CD4-positive, alpha-beta memory T cell (primary cell): ENCODE results near the gene FAM118B. TPM values are rescaled to one million over a fixed set of nuclear protein-coding genes. Genes with fewer than 3 reads are reported as not detected.

Experiments used
- CTCF ChIA-PET: fragments of 350-600 bp; sonication (Branson Sonifier 250); formaldehyde crosslinking; loops from one replicate; lab custom pipeline; 2021; ENCODE audit warnings: inconsistent platforms; ENCODE audit not compliant: partially characterized antibody; lab: Charles Lee
- POLR2A ChIA-PET: fragments of 350-600 bp; sonication (Branson Sonifier 250); formaldehyde crosslinking; loops from one replicate; lab custom pipeline; 2021; ENCODE audit not compliant: partially characterized antibody; lab: Charles Lee
- DNase-seq, 5 donors: peaks; one replicate each; pipeline versions ENCODE4 v3.0.0 to v3.0.0-alpha.2; 2020 to 2022; ENCODE audit warnings: mixed read lengths in 1 of 5
- H3K27ac ChIP-seq: one replicate; pipeline ENCODE4 v1.7.0; 2013; ENCODE audit warnings: low read depth, low read length
- H3K27me3 ChIP-seq: 2 replicates; pipeline ENCODE4 v1.7.0; 2013; ENCODE audit warnings: mild to moderate bottlenecking, low read length, moderate library complexity; ENCODE audit not compliant: insufficient read depth
- H3K36me3 ChIP-seq: 2 replicates; pipeline ENCODE4 v1.7.0; 2013; ENCODE audit warnings: mild to moderate bottlenecking, low read length, moderate library complexity; ENCODE audit not compliant: insufficient read depth
- H3K4me1 ChIP-seq: 2 replicates; pipeline ENCODE4 v1.7.0; 2013; ENCODE audit warnings: mild to moderate bottlenecking, low read length, moderate library complexity; ENCODE audit not compliant: insufficient read depth
- H3K4me3 ChIP-seq, 2 donors: one replicate each; pipeline ENCODE4 v1.7.0; 2013; ENCODE audit warnings: low read length in 2 of 2, mild to moderate bottlenecking in 1 of 2
- H3K9me3 ChIP-seq, 2 donors: one replicate each; pipeline ENCODE4 v1.7.0; 2013; ENCODE audit warnings: low read length in 2 of 2, control low read depth in 1 of 2; ENCODE audit not compliant: control insufficient read depth in 1 of 2
- H3K27ac Mint-ChIP-seq, 7 donors: one replicate each; pipeline ENCODE4 v1.8.0; 2020 to 2021; ENCODE audit warnings: mixed read lengths in 7 of 7, mild to moderate bottlenecking in 6 of 7, inconsistent platforms in 3 of 7, moderate library complexity in 3 of 7
- H3K27me3 Mint-ChIP-seq, 2 donors: one replicate each; pipeline ENCODE4 v1.8.0; 2020 to 2021; ENCODE audit warnings: mixed read lengths in 2 of 2
- H3K36me3 Mint-ChIP-seq, 2 donors: one replicate each; pipeline ENCODE4 v1.8.0; 2020 to 2021; ENCODE audit warnings: mixed read lengths in 2 of 2, inconsistent platforms in 1 of 2, mild to moderate bottlenecking in 1 of 2
- H3K4me1 Mint-ChIP-seq, 4 donors: one replicate each; pipeline ENCODE4 v1.8.0; 2020 to 2021; ENCODE audit warnings: mixed read lengths in 4 of 4, mild to moderate bottlenecking in 1 of 4
- H3K4me3 Mint-ChIP-seq, 8 donors: one replicate each; pipeline ENCODE4 v1.8.0; 2020 to 2021; ENCODE audit warnings: mixed read lengths in 8 of 8, mild to moderate bottlenecking in 7 of 8, moderate library complexity in 6 of 8, inconsistent platforms in 3 of 8
- H3K9me3 Mint-ChIP-seq, 8 donors: one replicate each; pipeline ENCODE4 v1.8.0; 2020 to 2021; ENCODE audit warnings: mixed read lengths in 8 of 8, mild to moderate bottlenecking in 5 of 8, inconsistent platforms in 3 of 8, moderate library complexity in 1 of 8
- intact Hi-C: fragments of 100-400 bp; cut with micrococcal nuclease; formaldehyde crosslinking; loops from one replicate; pipeline ENCODE4 v1.15.1; 2023
- polyA plus RNA-seq, 2 donors: library from polyadenylated mRNA; unstranded; fragments of 300-500 nt; fragmentation: Illumina TruSeq; gene quantifications; one replicate each; pipeline ENCODE4 v1.2.3, GENCODE V29; 2021
- total RNA-seq, 2 experiments: library from RNA; stranded (reverse); gene quantifications; one replicate each; pipeline ENCODE4 v1.2.3, GENCODE V29; 2021

The FAM118B gene
- total and polyA plus RNA-seq, 4 experiments from 2014 or later: 8.4 to 13.7 (median 12.9) TPM

DNA sequence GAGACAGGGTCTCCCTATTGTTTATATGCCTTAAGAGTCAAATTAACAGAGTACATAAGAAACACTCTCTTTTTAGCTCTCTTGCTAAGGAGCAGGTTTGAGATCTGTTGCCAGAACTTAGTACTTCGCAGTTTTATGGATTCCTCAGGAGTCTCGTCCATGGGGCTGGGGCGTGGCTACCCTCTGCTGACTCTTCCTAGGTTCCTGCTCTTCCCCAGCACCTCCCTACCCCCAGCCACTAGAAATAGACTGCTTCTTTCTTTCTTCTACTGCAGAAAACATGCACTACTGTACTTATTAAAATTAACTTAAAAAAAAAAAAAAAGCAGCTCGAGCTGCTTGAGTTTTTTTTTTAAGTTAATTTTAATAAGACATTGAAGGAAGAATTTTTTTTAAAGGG, 8.0 kb downstream of the FAM118B start:
- Histone ChIP-seq H3K36me3 (no peaks in the 10 kb centered on the region), H3K9me3 (no peaks in the 10 kb centered on the region), H3K27ac (no peak overlapping the region), H3K4me1 (no peaks in the 10 kb centered on the region), H3K4me3 (no peak overlapping the region), H3K27me3 (no peaks in the 10 kb centered on the region)
- Mint-ChIP-seq H3K4me1 (peaks cover 9 to 14% (median 12%) of the 10 kb centered on the region in 4 donors), H3K4me3 (no peak overlapping the region), H3K9me3 (peaks cover 0 to 2% (median 0%) of the 10 kb centered on the region in 8 donors), H3K27me3 (no peaks in the 10 kb centered on the region), H3K36me3 (peaks cover 0 to 4% of the 10 kb centered on the region in 2 donors), H3K27ac (no peak overlapping the region)
- POLR2A ChIA-PET: interaction anchor here (1.0 kb wide), 1 partner anchor 8 kb away, joined by 3 read pairs; the partner anchor contains the start of genes FAM118B and RPUSD4
- DNase-seq: no peak
- CTCF ChIA-PET: no interaction called here
- intact Hi-C loops: no loop called here

DNA sequence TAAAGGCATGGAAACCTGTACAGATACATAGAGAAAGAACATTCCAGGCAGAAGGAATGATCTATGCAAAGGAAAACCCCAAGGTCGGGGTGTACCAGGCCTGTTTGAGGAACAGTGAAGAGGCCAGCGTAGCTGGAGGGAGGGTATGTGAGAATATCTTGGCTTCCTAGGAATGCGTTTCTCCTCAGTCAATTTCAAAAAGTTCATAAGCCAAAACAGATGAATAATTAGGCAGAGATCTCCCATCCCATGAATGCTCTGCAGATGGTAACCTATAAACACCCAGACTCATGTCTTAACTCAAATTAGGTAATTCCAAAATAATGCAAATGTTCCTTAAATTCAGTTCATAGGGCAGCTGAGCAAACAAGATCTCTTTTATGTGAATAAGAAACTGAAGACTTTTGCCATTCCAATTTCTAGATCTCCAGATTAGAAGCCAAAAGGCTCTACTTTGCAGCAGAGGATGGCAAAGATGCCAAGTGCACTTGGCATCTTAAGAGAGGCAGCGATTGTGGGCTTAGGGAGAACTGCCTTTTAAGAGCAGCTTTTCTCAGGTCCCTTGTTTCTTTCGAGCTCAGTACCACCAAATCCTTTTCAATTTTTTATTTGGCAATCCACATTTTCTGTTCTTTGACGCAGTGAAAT, 13.2 kb downstream of the FAM118B start:
- Histone ChIP-seq H3K4me3 (no peak overlapping the region), H3K36me3 (no peaks in the 10 kb centered on the region), H3K27ac (no peak overlapping the region), H3K9me3 (no peaks in the 10 kb centered on the region), H3K4me1 (no peaks in the 10 kb centered on the region), H3K27me3 (no peaks in the 10 kb centered on the region)
- Mint-ChIP-seq H3K4me3 (no peak overlapping the region), H3K4me1 (peaks cover 0 to 5% (median 4%) of the 10 kb centered on the region in 4 donors), H3K36me3 (peaks cover 4% of the 10 kb centered on the region in 2 donors), H3K27ac (no peak overlapping the region), H3K27me3 (no peaks in the 10 kb centered on the region), H3K9me3 (no peaks in the 10 kb centered on the region)
- intact Hi-C loops: no loop called here
- DNase-seq: no peak
- ChIA-PET CTCF (no interaction called here), POLR2A (no interaction called here)

DNA sequence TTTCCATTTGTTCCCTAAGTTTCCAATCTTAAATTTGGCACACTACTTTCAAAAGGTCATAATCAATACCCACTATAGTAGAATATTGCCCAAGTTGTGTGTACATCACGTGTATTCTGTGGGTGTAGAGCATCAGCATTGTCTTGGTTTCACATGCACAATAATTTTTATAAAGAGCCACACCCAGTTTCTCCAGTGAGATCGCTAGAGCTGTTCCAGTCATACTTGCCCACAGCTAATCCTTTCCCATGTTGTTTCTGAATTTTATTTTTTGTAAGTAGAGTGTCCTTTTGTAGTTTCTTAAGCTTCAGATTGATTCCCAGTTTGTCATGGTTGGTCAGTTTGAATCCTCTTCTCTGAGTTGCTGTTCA, 13.7 kb downstream of the FAM118B start:
- ChIA-PET POLR2A (no interaction called here), CTCF (interaction anchor here (1.1 kb wide), 1 partner anchor 61 kb away, joined by 3 read pairs; no protein-coding TSS in a partner anchor)
- Mint-ChIP-seq H3K27me3 (no peaks in the 10 kb centered on the region), H3K36me3 (peaks cover 4 to 6% of the 10 kb centered on the region in 2 donors), H3K4me1 (peaks cover 0 to 6% (median 4%) of the 10 kb centered on the region in 4 donors), H3K27ac (no peak overlapping the region), H3K4me3 (no peak overlapping the region), H3K9me3 (no peaks in the 10 kb centered on the region)
- Histone ChIP-seq H3K27ac (no peak overlapping the region), H3K36me3 (no peaks in the 10 kb centered on the region), H3K27me3 (no peaks in the 10 kb centered on the region), H3K4me3 (no peak overlapping the region), H3K4me1 (no peaks in the 10 kb centered on the region), H3K9me3 (no peaks in the 10 kb centered on the region)
- DNase-seq: no peak
- intact Hi-C loops: no loop called here

DNA sequence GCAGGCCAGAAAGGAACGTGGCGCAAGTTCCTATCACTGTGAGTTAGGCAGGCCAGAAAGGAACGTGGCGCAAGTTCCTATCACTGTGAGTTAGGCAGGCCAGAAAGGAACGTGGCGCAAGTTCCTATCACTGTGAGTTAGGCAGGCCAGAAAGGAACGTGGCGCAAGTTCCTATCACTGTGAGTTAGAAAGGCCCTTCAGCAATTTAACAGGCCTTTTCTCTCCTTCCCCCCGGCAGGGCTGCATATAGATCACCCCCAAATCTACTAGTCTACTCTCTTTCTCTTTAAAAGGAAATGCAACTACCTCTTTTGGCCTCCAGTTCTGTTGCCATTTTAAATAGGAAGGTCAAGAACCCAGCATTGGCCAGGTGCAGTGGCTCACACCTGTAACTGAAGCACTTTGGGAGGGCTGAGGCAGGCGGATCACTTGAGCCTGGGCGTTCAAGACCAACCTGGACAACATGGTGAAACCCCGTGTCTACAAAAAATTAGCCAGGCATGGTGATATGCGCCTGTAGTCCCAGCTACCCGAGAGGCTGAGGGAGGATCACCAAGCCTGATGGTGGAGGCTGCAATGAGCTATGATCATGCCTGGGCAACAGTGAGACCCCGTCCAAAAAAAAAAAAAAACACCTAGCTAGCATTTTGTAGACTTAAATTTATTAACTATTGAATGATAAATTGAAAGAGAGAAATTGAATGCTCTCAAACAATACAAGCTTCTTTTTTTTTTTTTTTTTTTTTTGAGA, 14.9 kb downstream of the FAM118B start:
- H3K27ac Mint-ChIP-seq: no peak overlapping the region
- no peaks in the 10 kb centered on the region for H3K36me3 ChIP-seq
- CTCF ChIA-PET: interaction anchor here (0.9 to 1.1 kb wide), 2 partner anchors 33 to 60 kb away, joined by 3 read pairs; no protein-coding TSS in a partner anchor
- no peaks in the 10 kb centered on the region for H3K27me3 Mint-ChIP-seq
- H3K4me3 ChIP-seq: no peak overlapping the region
- H3K4me3 Mint-ChIP-seq: no peak overlapping the region
- peaks cover 8 to 10% of the 10 kb centered on the region in 2 donors for H3K36me3 Mint-ChIP-seq
- POLR2A ChIA-PET: interaction anchor here (0.6 kb wide), 1 partner anchor 67 kb away, joined by 3 read pairs; no protein-coding TSS in a partner anchor
- H3K4me1 ChIP-seq: no peaks in the 10 kb centered on the region
- no peak overlapping the region for H3K27ac ChIP-seq
- DNase-seq: no peak
- no peaks in the 10 kb centered on the region for H3K9me3 Mint-ChIP-seq
- intact Hi-C loops: no loop called here
- H3K9me3 ChIP-seq: no peaks in the 10 kb centered on the region
- H3K4me1 Mint-ChIP-seq: peaks cover 0 to 6% (median 4%) of the 10 kb centered on the region in 4 donors
- no peaks in the 10 kb centered on the region for H3K27me3 ChIP-seq

DNA sequence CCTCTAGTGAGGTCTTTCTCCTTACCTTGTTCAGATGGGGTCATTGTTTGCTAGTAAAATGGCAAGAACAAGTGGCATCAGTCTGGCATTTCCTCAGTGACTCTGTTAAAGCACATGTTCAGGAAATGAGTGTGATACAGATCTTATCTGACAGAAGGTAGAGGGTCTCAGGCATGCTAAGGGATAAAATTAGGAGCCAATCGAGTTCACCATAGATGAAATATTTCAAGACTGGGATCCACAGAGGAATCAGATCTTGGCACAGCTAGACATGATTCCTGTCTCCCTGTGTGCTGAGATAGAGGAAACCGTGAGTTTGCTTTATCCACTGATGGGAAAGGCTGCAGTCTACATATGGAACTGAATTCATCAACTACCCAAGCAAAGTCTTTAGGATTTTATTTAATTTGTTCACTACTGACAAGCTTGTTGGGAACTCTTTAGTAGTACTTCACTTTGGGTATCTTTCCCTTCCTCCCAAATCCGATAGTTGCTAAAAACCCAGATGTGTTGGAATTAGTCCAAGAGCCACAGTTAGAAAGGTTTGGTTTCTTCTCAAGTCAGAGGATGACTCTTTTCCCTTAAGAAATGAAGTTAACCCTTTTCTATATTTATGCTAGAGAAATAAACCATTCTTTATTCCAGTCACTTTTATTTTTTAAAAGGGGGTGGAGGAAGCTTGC, 18.4 kb downstream of the FAM118B start:
- no peaks in the 10 kb centered on the region for H3K9me3 ChIP-seq
- Mint-ChIP-seq H3K27ac (no peak overlapping the region), H3K4me1 (peaks cover 0 to 4% (median 3%) of the 10 kb centered on the region in 4 donors), H3K9me3 (no peaks in the 10 kb centered on the region), H3K4me3 (no peak overlapping the region), H3K36me3 (peaks cover 13 to 15% of the 10 kb centered on the region in 2 donors), H3K27me3 (no peaks in the 10 kb centered on the region)
- ChIA-PET CTCF (interaction anchor here (1.2 kb wide), 1 partner anchor 16 kb away, joined by 3 read pairs; no protein-coding TSS in a partner anchor), POLR2A (no interaction called here)
- H3K27me3 ChIP-seq: no peaks in the 10 kb centered on the region
- H3K4me1 ChIP-seq: no peaks in the 10 kb centered on the region
- no peak for DNase-seq
- no peaks in the 10 kb centered on the region for H3K36me3 ChIP-seq
- H3K4me3 ChIP-seq: no peak overlapping the region
- intact Hi-C loops: no loop called here
- no peak overlapping the region for H3K27ac ChIP-seq

DNA sequence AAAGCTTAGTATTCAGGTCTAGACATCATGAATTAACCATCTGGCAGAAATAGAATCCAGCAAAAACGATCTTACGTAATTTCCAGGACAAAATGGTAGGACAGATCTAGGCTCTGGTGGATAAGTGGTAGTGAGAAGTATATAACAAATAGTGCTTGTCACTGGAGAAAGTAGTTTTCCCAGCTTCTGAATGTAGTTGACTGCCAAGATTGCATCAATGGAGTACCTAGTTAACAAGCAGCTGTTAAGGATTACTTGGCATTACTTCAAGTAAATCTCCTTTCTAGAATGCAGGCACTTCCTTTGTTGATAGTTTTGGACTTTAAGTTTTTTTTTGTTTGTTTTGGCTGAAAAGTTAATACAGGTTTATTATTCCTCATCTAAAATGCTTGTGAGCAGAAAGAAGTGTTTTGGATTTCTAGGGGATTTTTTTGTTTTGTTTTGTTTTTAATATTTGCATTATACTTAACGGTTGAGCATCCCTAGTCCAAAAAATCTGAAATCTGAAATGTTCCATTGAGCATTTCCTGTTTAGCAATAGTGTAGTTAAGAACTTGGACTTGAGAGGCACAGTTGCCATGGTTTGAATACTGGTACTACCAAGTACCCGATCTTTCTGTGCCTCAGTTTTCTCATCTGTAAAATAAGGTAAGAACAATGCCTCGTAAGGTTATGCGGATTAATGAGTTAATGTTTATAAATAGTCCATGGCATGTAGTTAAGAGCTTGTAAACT, 20.3 kb downstream of the FAM118B start:
- Histone ChIP-seq H3K36me3 (no peaks in the 10 kb centered on the region), H3K27ac (no peak overlapping the region), H3K9me3 (no peaks in the 10 kb centered on the region), H3K27me3 (no peaks in the 10 kb centered on the region), H3K4me1 (no peaks in the 10 kb centered on the region), H3K4me3 (no peak overlapping the region)
- no peaks in the 10 kb centered on the region for H3K27me3 Mint-ChIP-seq
- no peak for DNase-seq
- H3K4me3 Mint-ChIP-seq: peak overlapping the region in 1 of 8 donors; percentile 4
- ChIA-PET CTCF (no interaction called here), POLR2A (no interaction called here)
- peaks cover 0 to 4% (median 1%) of the 10 kb centered on the region in 4 donors for H3K4me1 Mint-ChIP-seq
- H3K9me3 Mint-ChIP-seq: no peaks in the 10 kb centered on the region
- H3K27ac Mint-ChIP-seq: peak overlapping the region in 2 of 7 donors; percentile 2 to 19
- H3K36me3 Mint-ChIP-seq: peaks cover 21 to 25% of the 10 kb centered on the region in 2 donors
- intact Hi-C loops: no loop called here
